Endothelial cell (in vitro differentiated cells): ENCODE data around the gene CDC25B. TPM values are rescaled to one million over a fixed set of nuclear protein-coding genes. Genes with fewer than 3 reads are reported as not detected.

Experiments used
- DNase-seq: peaks from one replicate; pipeline ENCODE4 v3.0.0; 2021; ENCODE audit warnings: low spot score
- H3K27ac Mint-ChIP-seq: one replicate; pipeline ENCODE4 v1.8.0; 2021; ENCODE audit warnings: mixed read lengths, inconsistent platforms; ENCODE audit not compliant: unreplicated experiment
- H3K27me3 Mint-ChIP-seq: one replicate; pipeline ENCODE4 v1.8.0; 2021; ENCODE audit warnings: mild to moderate bottlenecking, moderate library complexity, mixed read lengths, inconsistent platforms; ENCODE audit not compliant: unreplicated experiment
- H3K36me3 Mint-ChIP-seq: one replicate; pipeline ENCODE4 v1.8.0; 2021; ENCODE audit warnings: mild to moderate bottlenecking, low read depth, mixed read lengths, inconsistent platforms; ENCODE audit not compliant: unreplicated experiment
- H3K4me1 Mint-ChIP-seq: one replicate; pipeline ENCODE4 v1.8.0; 2021; ENCODE audit warnings: mild to moderate bottlenecking, mixed read lengths, inconsistent platforms; ENCODE audit not compliant: unreplicated experiment
- H3K4me3 Mint-ChIP-seq: one replicate; pipeline ENCODE4 v1.8.0; 2021; ENCODE audit warnings: mild to moderate bottlenecking, mixed read lengths, inconsistent platforms; ENCODE audit not compliant: unreplicated experiment
- H3K9me3 Mint-ChIP-seq: one replicate; pipeline ENCODE4 v1.8.0; 2021; ENCODE audit warnings: mixed read lengths, inconsistent platforms; ENCODE audit not compliant: unreplicated experiment
- CTCF ChIP-seq: fragments of 200-600 bp; sonication (generic); IDR thresholded peaks from one replicate; pipeline ENCODE4 v1.5.0; 2021; ENCODE audit warnings: antibody characterized with exemption; ENCODE audit not compliant: unreplicated experiment
- total RNA-seq: library from RNA; stranded (reverse); fragmentation: NEBNext Ultra II Directional; extraction: Animal tissue kit (Norgen Biotek cat#: 25700); gene quantifications from one replicate; pipeline ENCODE4 v1.2.1, GENCODE V29; 2021; ENCODE audit not compliant: unreplicated experiment

The CDC25B gene
- total RNA-seq, 1 donor from 2014 or later = 10.4 TPM

GRCh38 chr20:3804781-3805180, 8.7 kb downstream of the CDC25B start:
- H3K27ac Mint-ChIP-seq = no peak overlapping the region
- H3K9me3 Mint-ChIP-seq = no peaks in the 10 kb centered on the region
- no peak for TF ChIP-seq CTCF
- DNase-seq = no peak
- peaks cover 25% of the 10 kb centered on the region for H3K36me3 Mint-ChIP-seq
- H3K4me3 Mint-ChIP-seq = no peak overlapping the region
- peaks cover 9% of the 10 kb centered on the region for H3K27me3 Mint-ChIP-seq
- H3K4me1 Mint-ChIP-seq = peaks cover 14% of the 10 kb centered on the region

- TF ChIP-seq CTCF = no peak
- Mint-ChIP-seq H3K27ac (no peak overlapping the region), H3K27me3 (peaks cover 12% of the 10 kb centered on the region), H3K9me3 (no peaks in the 10 kb centered on the region), H3K36me3 (peaks cover 16% of the 10 kb centered on the region), H3K4me3 (no peak overlapping the region), H3K4me1 (peaks cover 14% of the 10 kb centered on the region)
- no peak for DNase-seq
These were observed 12.4 kb downstream of the CDC25B start for GRCh38 chr20:3808544-3808943.

GRCh38 chr20:3811467-3812258, 15.6 kb downstream of the CDC25B start:
- no peaks in the 10 kb centered on the region for H3K36me3 Mint-ChIP-seq
- no peak overlapping the region for H3K27ac Mint-ChIP-seq
- H3K4me1 Mint-ChIP-seq = peaks cover 12% of the 10 kb centered on the region
- no peak overlapping the region for H3K4me3 Mint-ChIP-seq
- DNase-seq = no peak
- peaks cover 9% of the 10 kb centered on the region for H3K27me3 Mint-ChIP-seq
- no peak for TF ChIP-seq CTCF
- H3K9me3 Mint-ChIP-seq = no peaks in the 10 kb centered on the region

- Mint-ChIP-seq H3K4me1 (peaks cover 8% of the 10 kb centered on the region), H3K36me3 (no peaks in the 10 kb centered on the region), H3K4me3 (no peak overlapping the region), H3K9me3 (no peaks in the 10 kb centered on the region), H3K27ac (no peak overlapping the region), H3K27me3 (peaks cover 9% of the 10 kb centered on the region)
- no peak for TF ChIP-seq CTCF
- no peak for DNase-seq
These were observed 16.2 kb downstream of the CDC25B start for GRCh38 chr20:3812259-3812681.
